ENCODE measurements around the gene TRIM40. TPM values are rescaled to one million over a fixed set of nuclear protein-coding genes. Genes with fewer than 3 reads are reported as not detected.

TRIM40 gene
- total and polyA plus RNA-seq, 2 of the 13 experiments (the other 11 are each of a cell fraction or from before 2014, with no cell fraction given), result 0.58 TPM; not detected in 1

DNA sequence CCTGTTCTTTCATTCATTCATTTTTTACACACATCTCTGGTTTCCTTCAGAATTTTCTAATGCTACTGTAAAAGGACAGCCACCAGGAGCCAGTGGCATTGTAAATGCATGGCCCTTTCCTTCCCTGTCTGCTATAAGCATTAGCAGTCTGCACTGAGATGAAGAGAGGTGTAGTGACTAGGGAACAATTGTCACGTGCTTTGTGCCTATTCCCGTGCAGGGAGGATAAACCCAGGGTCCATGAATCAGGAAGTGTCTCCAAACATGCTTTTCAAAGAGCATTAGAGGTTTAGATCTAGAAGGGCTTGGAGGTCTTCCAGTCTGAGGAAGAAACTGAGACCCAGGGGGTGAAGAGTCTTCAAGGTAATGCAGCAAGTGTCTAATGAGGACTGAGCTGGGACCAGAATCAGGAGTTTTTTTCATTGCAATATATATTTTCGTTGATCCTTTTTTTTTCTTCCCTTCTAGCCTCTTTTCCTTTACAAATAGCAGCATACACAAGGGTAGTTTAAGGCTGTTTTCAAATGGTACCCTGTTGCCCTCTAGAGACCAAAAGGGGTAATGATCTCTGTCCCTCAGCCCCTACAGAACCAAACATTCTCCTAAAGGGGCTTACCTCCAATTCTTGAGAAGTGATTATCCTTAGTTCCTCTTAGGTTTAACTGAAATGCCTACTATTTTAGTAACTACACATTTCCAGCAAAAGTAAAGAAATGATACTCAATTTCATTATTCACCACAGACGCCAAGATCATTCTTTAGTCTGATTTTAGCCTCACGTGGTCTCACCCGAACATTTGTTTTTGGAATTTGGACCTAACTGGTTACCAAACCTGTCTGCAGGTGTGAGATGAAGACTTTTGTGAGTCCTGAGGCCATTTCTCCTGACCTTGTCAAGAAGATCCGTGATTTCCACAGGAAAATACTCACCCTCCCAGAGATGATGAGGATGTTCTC, 34.0 kb downstream of the TRIM40 start (continued):
- TF ChIP-seq E2F5 (CRISPR knock-in tag; conservative IDR thresholded peaks at IDR 0.05) (no peak), ZNF20 (CRISPR knock-in tag; IDR thresholded peaks at IDR 0.05) (no peak), ZNF564 (CRISPR knock-in tag; IDR thresholded peaks at IDR 0.05) (no peak), AKNA (CRISPR knock-in tag; IDR thresholded peaks at IDR 0.05; ENCODE audit: borderline replicate concordance) (no peak), ZNF124 (CRISPR knock-in tag; IDR thresholded peaks at IDR 0.05) (no peak), ZNF3 (CRISPR knock-in tag; IDR thresholded peaks at IDR 0.05) (no peak), RARA (CRISPR knock-in tag; IDR thresholded peaks at IDR 0.05) (0 out of 2 replicates have a peak, but pooled peaks have one; percentile 12), ZNF605 (CRISPR knock-in tag; IDR thresholded peaks at IDR 0.05) (no peak), RXRA (CRISPR knock-in tag; IDR thresholded peaks at IDR 0.05) (no peak), RBAK (CRISPR knock-in tag; IDR thresholded peaks at IDR 0.05) (no peak), ELF3 (CRISPR knock-in tag; IDR thresholded peaks at IDR 0.05) (peak; percentile 35; the same call in 1 of the 2 replicates), KDM3A (CRISPR knock-in tag; IDR thresholded peaks at IDR 0.05; ENCODE audit: low read depth) (0 out of 2 replicates have a peak, but pooled peaks have one; percentile 42), GATAD2A (CRISPR knock-in tag; IDR thresholded peaks at IDR 0.05) (peak; percentile 56), ZC3H13 (CRISPR knock-in tag; IDR thresholded peaks at IDR 0.05) (peak; percentile 35; the same call in 1 of the 2 replicates), SMAD9 (CRISPR knock-in tag; IDR thresholded peaks at IDR 0.05) (no peak), KLF9 (CRISPR knock-in tag; IDR thresholded peaks at IDR 0.05; ENCODE audit: low read depth) (no peak), THRA (CRISPR knock-in tag; IDR thresholded peaks at IDR 0.05; ENCODE audit: borderline replicate concordance) (0 out of 2 replicates have a peak, but pooled peaks have one; percentile 17), ZNF607 (CRISPR knock-in tag; IDR thresholded peaks at IDR 0.05; ENCODE audit: borderline replicate concordance) (0 out of 2 replicates have a peak, but pooled peaks have one; percentile 39), SSRP1 (CRISPR knock-in tag; IDR thresholded peaks at IDR 0.05) (0 out of 2 replicates have a peak, but pooled peaks have one; percentile 63), CREB3 (CRISPR knock-in tag; IDR thresholded peaks at IDR 0.05) (no peak), SNAPC2 (CRISPR knock-in tag; IDR thresholded peaks at IDR 0.05) (0 out of 2 replicates have a peak, but pooled peaks have one; percentile 41)

Measured in HepG2 (cell line).